Caki2 (cell line): Measurements from ENCODE around the gene CLEC1B. TPM values are rescaled to one million over a fixed set of nuclear protein-coding genes. Genes with fewer than 3 reads are reported as not detected.
"Not testable (repeated sequence)": the region's sequence is repeated elsewhere in the genome, so short reads cannot be mapped to it uniquely, and the experiment has no call there.

Experiments
- DNase-seq: peaks from one replicate; pipeline ENCODE4 v3.0.0-alpha.2; 2015; ENCODE audit warnings: low read depth
- in situ Hi-C: cut with HindIII; loops from 2 replicates; pipeline ENCODE4 v1.10.0; 2016; ENCODE audit warnings: low sequenced_read_pairs, low pct_unique_long_range_greater_than_20kb, mixed read lengths
- total RNA-seq: library from RNA; depleted of rRNA; stranded (reverse); fragments of >200 nt; shearing (Covaris generic); gene quantifications from 2 replicates; pipeline ENCODE4 v1.2.3, GENCODE V29; 2014; ENCODE audit warnings: low replicate concordance; rRNA removed

The CLEC1B gene
- not detected in 2 replicates for total RNA-seq

DNA sequence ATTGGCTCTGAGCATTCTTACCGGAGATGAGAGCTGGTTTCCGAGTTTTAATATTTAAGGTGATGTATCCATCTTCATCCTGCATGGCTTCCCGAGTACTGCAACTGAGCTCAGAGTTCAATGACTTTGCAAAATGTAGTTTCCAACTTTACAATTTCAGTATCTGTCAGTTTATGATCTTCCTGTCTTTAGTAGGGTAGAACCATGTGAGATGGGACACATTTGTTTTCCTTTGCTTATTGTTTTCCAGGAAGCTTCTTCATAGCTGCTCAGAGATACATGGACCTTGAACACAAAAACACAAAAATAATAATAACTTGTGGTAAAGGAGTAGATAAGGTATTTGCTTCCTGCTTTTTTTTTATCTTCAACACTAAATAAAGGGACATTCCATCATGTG lies at the start of gene CLEC1B:
TSS of gene CLEC1B (minus strand) at position 106 of the 400 bp plus-strand sequence. CDS start at position 85, 21 bp downstream.
- in situ Hi-C loops: no loop called here
- DNase-seq: no peak

- DNase-seq: no peak
- in situ Hi-C loops: no loop called here
These were observed 49.6 kb upstream of the CLEC1B start for GRCh38 chr12:10048526-10048925.

- no peak for DNase-seq
These were observed 43.2 kb upstream of the CLEC1B start for GRCh38 chr12:10042167-10042566.

DNA sequence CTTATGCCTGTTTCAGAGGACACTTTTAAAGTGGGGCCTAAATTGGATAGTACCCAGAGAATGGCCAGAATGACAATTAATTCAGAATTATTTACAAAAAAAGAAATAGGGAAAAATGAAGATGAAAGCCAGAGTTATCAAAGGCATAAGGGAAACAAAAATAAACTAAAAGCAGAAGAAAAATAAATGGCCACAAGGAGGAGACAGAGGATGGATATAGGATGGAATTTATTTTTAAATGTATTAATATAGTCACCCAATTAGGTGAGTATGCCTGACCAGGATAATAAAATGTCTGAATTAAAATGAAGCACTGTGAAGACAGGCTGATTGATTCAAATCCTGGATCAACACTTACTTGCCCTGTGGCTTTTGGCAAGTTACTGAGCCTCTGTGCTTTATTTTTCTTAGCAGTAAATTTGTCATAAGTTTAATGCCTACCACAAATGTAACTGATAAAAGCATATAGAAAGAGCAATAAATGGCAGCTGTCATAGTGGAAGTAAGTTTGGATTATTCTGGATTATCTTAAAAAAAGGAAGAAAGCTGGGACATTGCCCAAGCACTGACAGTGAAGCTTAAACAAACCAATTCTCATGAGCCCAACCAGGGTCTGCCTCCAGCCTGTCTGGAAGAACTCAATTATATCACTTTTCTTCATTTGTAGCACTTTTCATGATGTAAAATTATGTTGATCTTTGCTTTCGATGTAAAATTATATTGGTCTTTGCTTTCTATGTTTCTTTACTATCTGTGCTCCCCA lies 35.0 kb upstream of the CLEC1B start:
- in situ Hi-C loops: no loop called here

More at GRCh38 chr12:10042167-10042566, 43.2 kb upstream of the CLEC1B start:
- in situ Hi-C loops: no loop called here

GRCh38 chr12:10031771-10032175 lies 32.9 kb upstream of the CLEC1B start:
- DNase-seq: no peak

More for the DNA sequence above, 35.0 kb upstream of the CLEC1B start:
- no peak for DNase-seq

DNA sequence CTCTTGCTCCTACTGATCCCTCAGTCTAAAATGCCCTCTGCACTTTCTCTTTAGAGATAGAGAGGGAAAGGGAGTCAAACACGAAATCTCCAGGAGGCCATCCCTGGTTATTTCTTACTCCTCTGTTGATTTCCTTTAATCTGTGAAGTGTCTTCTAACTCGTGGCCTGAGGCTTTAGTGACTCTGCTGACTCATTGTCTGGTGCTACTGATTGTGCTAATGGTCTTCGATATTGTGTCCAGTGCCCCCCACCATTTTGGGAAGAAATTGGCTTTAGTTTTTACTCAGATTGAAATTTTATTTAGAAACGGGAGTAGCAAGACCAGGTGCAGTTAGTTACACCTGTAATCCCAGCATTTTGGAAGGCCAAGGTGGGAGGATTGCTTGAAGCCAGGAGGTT lies 32.4 kb upstream of the CLEC1B start:
- DNase-seq: no peak
- in situ Hi-C loops: no loop called here

More at GRCh38 chr12:10031771-10032175, 32.9 kb upstream of the CLEC1B start:
- in situ Hi-C loops: no loop called here

GRCh38 chr12:10030446-10030845 lies 31.5 kb upstream of the CLEC1B start, which contains the start of gene CLEC9A:
CLEC9A (plus strand) TSS chr12:10030682; CDS start chr12:10052688, 22,006 bp downstream.
- in situ Hi-C loops: no loop called here
- no peak for DNase-seq

DNA sequence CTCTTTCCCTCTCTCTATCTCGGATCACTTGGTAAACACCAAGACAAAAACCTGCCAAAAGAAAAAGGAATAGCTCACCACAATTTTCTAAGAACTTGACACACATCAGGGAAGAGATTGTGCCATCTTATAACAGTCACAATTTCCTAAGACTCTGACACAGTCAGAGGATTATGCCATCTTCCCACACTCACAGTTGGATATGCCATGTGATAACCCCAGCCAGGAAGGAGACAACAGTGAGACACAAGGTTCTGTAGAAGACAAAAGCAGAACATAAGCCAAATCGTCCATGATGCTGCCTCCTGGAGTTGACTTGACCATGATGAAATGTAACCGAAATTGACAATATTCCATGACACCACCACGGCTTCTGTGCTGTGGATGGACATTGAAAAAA lies 28.8 kb upstream of the CLEC1B start:
- in situ Hi-C loops: no loop called here
- no peak for DNase-seq

DNA sequence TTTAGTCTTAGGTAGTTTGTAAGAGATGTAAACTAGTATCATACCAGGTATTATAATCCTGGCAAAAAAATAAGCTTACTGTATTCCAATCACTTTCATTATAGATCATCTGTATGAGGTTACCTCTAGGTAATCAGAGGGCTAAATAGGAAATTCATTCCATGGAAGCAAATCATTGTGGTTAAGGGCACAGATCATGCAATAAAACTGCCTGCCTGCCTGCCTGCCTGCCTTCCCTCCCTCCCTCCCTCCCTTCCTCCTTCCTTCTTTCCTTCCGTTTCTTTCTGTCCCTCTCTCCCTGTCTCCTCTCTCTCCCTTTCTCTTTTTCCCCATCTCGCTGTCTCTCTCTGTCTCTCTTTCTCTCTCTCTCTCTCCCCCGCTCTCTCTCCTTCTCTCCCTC lies 28.4 kb upstream of the CLEC1B start:
- in situ Hi-C loops: no loop called here
- no peak for DNase-seq

GRCh38 chr12:10026666-10027065 lies 27.7 kb upstream of the CLEC1B start:
- DNase-seq, in situ Hi-C loops: not testable (repeated sequence)

DNA sequence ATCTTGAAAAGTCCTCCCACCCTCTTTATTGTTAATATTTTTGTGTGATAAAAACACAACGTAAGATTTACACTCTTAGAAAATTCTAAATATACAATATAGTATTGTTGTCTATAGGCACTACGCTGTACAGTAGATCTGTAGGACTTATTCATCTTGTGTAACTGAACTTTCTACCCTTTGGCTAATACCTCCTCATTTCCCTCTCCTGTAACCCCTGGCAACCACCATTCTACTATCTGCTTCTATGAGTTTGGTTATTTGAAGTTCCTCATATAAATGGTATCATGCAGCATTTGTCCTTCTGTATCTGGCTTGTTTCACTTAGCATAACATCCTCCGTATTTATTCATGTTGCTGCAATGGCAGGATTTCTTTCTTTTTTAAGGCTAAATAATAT lies 26.3 kb upstream of the CLEC1B start:
- in situ Hi-C loops: no loop called here

DNA sequence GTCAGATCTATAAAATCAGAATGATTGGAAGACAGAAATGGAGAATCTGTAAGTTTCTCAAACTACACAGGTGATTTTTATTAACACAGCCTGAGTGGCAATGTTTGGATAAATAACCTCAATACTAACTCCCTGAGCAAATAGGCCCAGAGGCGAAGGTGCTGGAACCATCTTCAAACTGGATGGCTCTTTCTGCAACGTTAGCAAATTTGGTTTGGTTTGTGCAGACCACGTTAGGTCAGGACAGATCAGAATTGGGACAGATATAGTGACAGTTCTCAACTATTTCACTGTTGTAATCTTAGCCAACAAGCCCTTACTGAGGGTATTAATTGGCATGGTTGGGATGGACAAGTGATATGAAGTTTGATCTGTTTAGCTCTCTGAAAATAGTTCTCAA lies 22.4 kb upstream of the CLEC1B start:
- in situ Hi-C loops: no loop called here

More for the DNA sequence above, 26.3 kb upstream of the CLEC1B start:
- no peak for DNase-seq

DNA sequence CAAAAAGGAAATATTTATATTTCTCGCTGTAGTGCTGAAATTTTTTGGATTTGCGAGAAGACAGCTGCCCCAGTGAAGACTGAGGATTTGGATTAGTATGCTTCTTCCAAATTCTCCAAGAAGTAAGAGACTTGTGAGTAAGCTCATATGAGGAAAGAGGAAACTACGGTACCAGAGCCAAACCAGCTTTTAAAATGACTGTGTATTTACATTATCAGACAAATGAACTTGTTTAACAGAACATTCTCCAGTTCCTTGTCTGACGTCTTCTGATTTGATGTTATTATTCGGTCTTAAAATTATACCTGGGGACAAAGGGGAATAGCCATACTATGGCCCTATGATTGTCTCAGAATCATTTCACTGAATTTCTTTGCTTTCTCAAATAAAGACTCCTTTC lies 19.5 kb upstream of the CLEC1B start:
- DNase-seq: no peak
- in situ Hi-C loops: no loop called here

More for the DNA sequence above, 22.4 kb upstream of the CLEC1B start:
- DNase-seq: no peak

GRCh38 chr12:10016881-10017280 lies 18.0 kb upstream of the CLEC1B start:
- no peak for DNase-seq
- in situ Hi-C loops: no loop called here

DNA sequence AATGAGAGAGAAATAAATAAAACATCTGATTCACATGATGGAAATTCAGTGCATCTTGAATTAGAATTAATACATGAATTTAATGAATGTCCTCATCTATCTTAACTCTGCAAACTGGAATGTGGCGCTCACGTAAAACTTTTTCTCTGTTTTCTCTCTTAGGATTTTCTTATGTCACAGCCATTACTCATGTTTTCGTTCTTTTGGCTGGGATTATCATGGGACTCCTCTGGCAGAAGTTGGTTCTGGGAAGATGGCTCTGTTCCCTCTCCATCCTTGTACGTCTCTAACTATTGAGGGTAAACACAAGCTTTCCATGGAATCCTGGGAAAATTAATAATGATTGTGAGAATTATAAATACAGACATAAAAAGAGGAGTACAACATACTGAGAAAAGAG lies 16.5 kb upstream of the CLEC1B start:
- no peak for DNase-seq
- in situ Hi-C loops: no loop called here

DNA sequence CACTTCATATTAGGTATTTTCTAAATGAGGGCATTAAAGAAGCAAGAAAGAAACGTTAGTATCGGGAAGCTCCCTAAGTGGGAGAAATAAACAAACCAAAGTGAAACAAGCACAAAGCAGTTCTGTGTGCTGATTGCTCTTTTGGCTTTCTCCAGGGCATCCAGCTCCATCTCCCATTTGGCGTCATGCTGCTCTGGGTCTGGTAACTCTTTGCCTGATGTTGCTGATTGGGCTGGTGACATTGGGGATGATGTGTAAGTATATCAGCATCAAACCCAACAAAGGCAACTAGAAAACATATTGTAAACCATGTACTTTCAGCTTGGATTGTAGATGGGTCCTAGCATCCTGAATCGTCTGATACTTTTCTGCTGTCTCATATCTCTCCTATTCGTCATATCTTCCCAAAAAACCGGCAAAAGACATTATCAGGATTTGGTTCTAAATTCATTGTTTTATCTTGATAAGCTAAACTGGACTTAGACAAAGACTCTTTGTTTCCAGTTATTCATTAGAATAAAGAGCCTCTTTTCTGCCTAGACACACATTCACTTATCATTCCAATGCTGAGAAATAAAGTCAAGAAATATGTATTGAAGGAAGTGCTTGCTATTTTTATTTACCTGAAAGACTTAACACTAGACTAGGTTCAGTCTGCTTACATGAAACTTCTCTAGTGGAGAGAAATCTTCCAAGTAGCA lies 13.9 kb upstream of the CLEC1B start:
- in situ Hi-C loops: no loop called here
- no peak for DNase-seq

DNA sequence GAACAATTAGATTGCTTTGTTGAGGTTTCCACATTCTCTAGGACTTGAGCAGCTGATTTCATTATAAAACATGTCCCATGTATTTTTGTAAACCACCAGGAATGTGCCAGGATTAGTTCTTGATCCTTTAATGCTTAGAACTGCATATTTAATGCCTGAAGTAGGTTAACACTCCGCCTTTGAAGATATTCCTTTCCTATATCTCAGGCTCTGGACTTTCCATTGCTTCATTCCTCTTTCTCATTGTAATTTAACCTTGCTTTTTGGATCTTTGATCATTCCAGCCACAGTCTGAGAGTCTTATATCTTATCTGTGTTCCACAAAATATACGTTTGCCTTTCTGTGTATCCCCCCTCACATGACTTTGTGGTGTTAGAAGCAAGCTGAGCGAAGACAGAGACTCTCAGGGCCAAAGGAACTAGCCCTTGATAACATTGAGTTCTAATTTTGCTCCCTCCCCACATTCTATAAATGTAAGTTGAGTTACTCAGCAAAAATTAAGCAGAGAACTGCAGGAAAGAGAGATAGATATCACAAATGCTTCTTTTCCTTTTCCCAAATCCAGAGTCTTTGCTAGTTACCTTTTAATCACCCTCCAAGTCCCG lies 2.4 kb upstream of the CLEC1B start:
- in situ Hi-C loops: no loop called here
- DNase-seq: no peak

DNA sequence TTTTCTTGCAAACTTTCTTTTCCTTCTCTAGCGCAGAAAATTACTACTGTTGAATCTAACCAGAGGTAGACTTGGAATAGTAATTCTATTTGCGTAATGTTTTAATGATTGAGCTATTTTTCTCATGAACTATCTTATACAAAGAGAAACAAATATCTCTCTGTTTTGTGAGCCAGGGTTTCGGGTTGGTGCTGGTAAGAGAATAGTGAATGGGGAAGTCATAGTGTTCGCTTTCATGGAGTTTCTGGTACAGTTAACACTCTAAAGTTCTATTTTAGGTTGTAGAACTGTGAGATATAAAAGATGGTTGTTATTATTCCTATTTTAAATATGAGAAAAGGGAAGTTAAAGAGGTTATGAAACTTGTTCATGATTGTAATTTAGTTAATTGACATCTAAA lies 6.6 kb downstream of the CLEC1B start:
- no peak for DNase-seq
- in situ Hi-C loops: no loop called here

DNA sequence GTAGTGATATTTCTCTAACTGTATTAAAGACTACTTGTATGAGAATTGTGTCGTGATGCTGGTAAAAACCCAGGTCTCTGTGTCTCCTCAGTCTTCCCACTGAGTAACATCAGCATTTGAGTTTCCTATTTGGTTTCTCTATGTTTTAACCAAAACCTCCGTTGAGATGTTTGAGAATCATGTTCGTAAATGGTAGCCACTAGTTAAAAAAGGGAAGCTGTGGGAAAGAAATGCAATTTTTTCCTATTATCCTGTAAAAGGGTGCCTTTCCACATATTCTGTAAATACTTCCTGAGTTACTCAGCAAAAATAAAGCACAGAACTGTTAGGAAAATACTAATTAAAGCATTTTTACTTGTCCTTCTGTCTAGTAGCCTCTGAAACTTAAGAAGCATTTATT lies 7.0 kb downstream of the CLEC1B start:
- in situ Hi-C loops: no loop called here
- DNase-seq: no peak
